Stimulated activated CD4-positive, alpha-beta T cell treated with anti-CD3 and anti-CD28 coated beads, Interleukin-12 subunit alpha, Interleukin-12 subunit beta, amount 100 ng/mL, for 24 hours (primary cell): ENCODE results near the gene SMARCA2.

Source experiments
- DNase-seq, 2 experiments: peaks; one replicate each; pipeline ENCODE4 v3.0.0-alpha.2; 2020; ENCODE audit warnings: low read depth in 2 of 2

The SMARCA2 gene

GRCh38 chr9:2015581-2016407 is 647 bp downstream of the SMARCA2 start:
- DNase-seq = peak; percentile 23 to 42

- peak; percentile 49 to 53 for DNase-seq
These were observed 1.5 kb downstream of the SMARCA2 start for GRCh38 chr9:2016408-2017330.

- peak; percentile 43 to 55 for DNase-seq
These were observed 2.4 kb downstream of the SMARCA2 start for GRCh38 chr9:2017331-2018161.

- no peak for DNase-seq
These were observed 3.1 kb downstream of the SMARCA2 start for GRCh38 chr9:2018162-2018643.

GRCh38 chr9:2018764-2019558 is 3.8 kb downstream of the SMARCA2 start:
- no peak for DNase-seq

- DNase-seq = no peak
These were observed 4.6 kb downstream of the SMARCA2 start for GRCh38 chr9:2019723-2020122.

- no peak for DNase-seq
These were observed 6.6 kb downstream of the SMARCA2 start for GRCh38 chr9:2021731-2022130.

GRCh38 chr9:2022560-2022959 is 7.4 kb downstream of the SMARCA2 start:
- DNase-seq = no peak

GRCh38 chr9:2023042-2023441 is 7.9 kb downstream of the SMARCA2 start:
- DNase-seq = no peak

- DNase-seq = no peak
These were observed 8.4 kb downstream of the SMARCA2 start for GRCh38 chr9:2023532-2023931.

- no peak for DNase-seq
These were observed 10.0 kb downstream of the SMARCA2 start for GRCh38 chr9:2024888-2025782.

- no peak for DNase-seq
These were observed 11.3 kb downstream of the SMARCA2 start for GRCh38 chr9:2026220-2026997.

- no peak for DNase-seq
These were observed 12.5 kb downstream of the SMARCA2 start for GRCh38 chr9:2027543-2028160.

GRCh38 chr9:2028888-2029287 is 13.7 kb downstream of the SMARCA2 start:
- no peak for DNase-seq

- DNase-seq = no peak
These were observed 14.6 kb downstream of the SMARCA2 start for GRCh38 chr9:2029666-2030170.

- no peak for DNase-seq
These were observed 17.1 kb downstream of the SMARCA2 start for GRCh38 chr9:2032234-2032633.

GRCh38 chr9:2036844-2037243 is 21.7 kb downstream of the SMARCA2 start:
- DNase-seq = no peak
